HepG2 (cell line): ENCODE data around the gene ATP5F1E. TPM values are rescaled to one million over a fixed set of nuclear protein-coding genes. Genes with fewer than 3 reads are reported as not detected.
A peak's percentile ranks its signal among the peaks of the same experiment; 100 is the strongest.

Experiments used
- ATF1 ChIP-seq: IDR thresholded peaks from 2 replicates; pipeline ENCODE4 v1.6.1; 2016; ENCODE audit warnings: mild to moderate bottlenecking, control low read depth
- ATF3 ChIP-seq: sonication (generic); formaldehyde crosslinking; IDR thresholded peaks from 2 replicates; pipeline ENCODE4 v1.4.0; 2020; ENCODE audit warnings: missing genetic modification reagents
- CREBL2 ChIP-seq: sonication (generic); formaldehyde crosslinking; IDR thresholded peaks from 2 replicates; pipeline ENCODE4 v1.8.1; 2023; ENCODE audit warnings: missing genetic modification reagents, mild to moderate bottlenecking, borderline replicate concordance
- ELF4 ChIP-seq: sonication (generic); formaldehyde crosslinking; IDR thresholded peaks from 2 replicates; pipeline ENCODE4 v1.5.0; 2020; ENCODE audit warnings: missing genetic modification reagents, mild to moderate bottlenecking, moderate library complexity, borderline replicate concordance
- FUBP1 ChIP-seq: sonication (generic); formaldehyde crosslinking; IDR thresholded peaks from 2 replicates; pipeline ENCODE4 v1.5.1; 2020; ENCODE audit warnings: missing genetic modification reagents, mild to moderate bottlenecking, borderline replicate concordance
- HMG20B ChIP-seq: conservative IDR thresholded peaks from 2 replicates; pipeline ENCODE4 v1.6.1; 2016; ENCODE audit warnings: missing genetic modification reagents, missing compliant biosample characterization
- LBX2 ChIP-seq: sonication (generic); formaldehyde crosslinking; IDR thresholded peaks from 2 replicates; pipeline ENCODE4 v1.5.0; 2020; ENCODE audit warnings: missing genetic modification reagents, mild to moderate bottlenecking, borderline replicate concordance
- MED1 ChIP-seq: sonication (generic); formaldehyde crosslinking; IDR thresholded peaks from 2 replicates; pipeline ENCODE4 v1.4.0; 2020; ENCODE audit warnings: missing genetic modification reagents
- NFYB ChIP-seq: sonication (generic); formaldehyde crosslinking; IDR thresholded peaks from 2 replicates; pipeline ENCODE4 v1.4.0; 2020; ENCODE audit warnings: missing genetic modification reagents
- NR1H2 ChIP-seq: sonication (generic); formaldehyde crosslinking; IDR thresholded peaks from 2 replicates; pipeline ENCODE4 v1.8.1; 2022; ENCODE audit warnings: low read depth, missing genetic modification reagents, borderline replicate concordance
- NR2F6 ChIP-seq, 2 experiments: IDR thresholded peaks; 2 replicates each; pipeline ENCODE4 v1.6.1; 2016; ENCODE audit warnings: antibody characterized with exemption in 1 of 2, mild to moderate bottlenecking in 1 of 2
- PBX3 ChIP-seq: sonication (generic); formaldehyde crosslinking; IDR thresholded peaks from 2 replicates; pipeline ENCODE4 v1.8.1; 2023; ENCODE audit warnings: missing genetic modification reagents, inconsistent platforms, borderline replicate concordance
- PRMT3 ChIP-seq: sonication (generic); formaldehyde crosslinking; IDR thresholded peaks from 2 replicates; pipeline ENCODE4 v1.8.1; 2022; ENCODE audit warnings: low read depth, mild to moderate bottlenecking, moderate library complexity, missing genetic modification reagents, borderline replicate concordance
- PRPF4 ChIP-seq: fragments of 200-400 bp; formaldehyde crosslinking; IDR thresholded peaks from 2 replicates; pipeline ENCODE4 v1.6.1; 2016; ENCODE audit warnings: low read length, low read depth; ENCODE audit not compliant: poor library complexity, severe bottlenecking
- RBM22 ChIP-seq: fragments of 200-400 bp; formaldehyde crosslinking; optimal IDR thresholded peaks from 2 replicates; pipeline ENCODE3; 2017; ENCODE audit warnings: mild to moderate bottlenecking, low read length, moderate library complexity
- TARDBP ChIP-seq: sonication (generic); formaldehyde crosslinking; IDR thresholded peaks from 2 replicates; pipeline ENCODE4 v1.8.0; 2022; ENCODE audit warnings: mild to moderate bottlenecking, missing genetic modification reagents
- ZBTB38 ChIP-seq: sonication (generic); formaldehyde crosslinking; IDR thresholded peaks from 2 replicates; pipeline ENCODE4 v1.5.1; 2020; ENCODE audit warnings: mild to moderate bottlenecking, missing genetic modification reagents
- ZC3H4 ChIP-seq: sonication (generic); formaldehyde crosslinking; IDR thresholded peaks from 2 replicates; pipeline ENCODE4 v1.4.0; 2020; ENCODE audit warnings: missing genetic modification reagents, borderline replicate concordance
- ZNF18 ChIP-seq: sonication (generic); formaldehyde crosslinking; IDR thresholded peaks from 2 replicates; pipeline ENCODE4 v1.8.0; 2022; ENCODE audit warnings: mild to moderate bottlenecking, missing genetic modification reagents; ENCODE audit not compliant: insufficient replicate concordance
- ZNF331 ChIP-seq: sonication (generic); formaldehyde crosslinking; IDR thresholded peaks from 2 replicates; pipeline ENCODE4 v1.4.0; 2020; ENCODE audit warnings: missing genetic modification reagents
- ZNF337 ChIP-seq: sonication (generic); formaldehyde crosslinking; IDR thresholded peaks from 2 replicates; pipeline ENCODE4 v1.5.1; 2020; ENCODE audit warnings: missing genetic modification reagents, low read depth, mild to moderate bottlenecking, borderline replicate concordance
- ZNF44 ChIP-seq: sonication (generic); formaldehyde crosslinking; IDR thresholded peaks from 2 replicates; pipeline ENCODE4 v1.5.1; 2020; ENCODE audit warnings: mild to moderate bottlenecking, missing genetic modification reagents
- ZNF562 ChIP-seq: sonication (generic); formaldehyde crosslinking; IDR thresholded peaks from 2 replicates; pipeline ENCODE4 v1.8.0; 2022; ENCODE audit warnings: missing genetic modification reagents, borderline replicate concordance
- polyA plus RNA-seq, 8 experiments: library from polyadenylated mRNA; depleted of rRNA in 3 of 8; stranded (reverse) in 7 of 8; unstranded in 1 of 8; fragments of >200 nt; fragmentation: Illumina TruSeq in 4 of 8; extraction: Trizol in 4 of 8; gene quantifications; 2 replicates each; pipeline versions ENCODE4 v1.2.1 to v1.2.3, GENCODE V29; 2011 to 2016; ENCODE audit warnings: low read depth in 4 of 8, missing spikeins in 1 of 8, mixed read lengths in 1 of 8; ENCODE audit not compliant: insufficient read depth in 1 of 8
- total RNA-seq, 5 experiments: library from RNA; depleted of rRNA; stranded (reverse); fragments of >200 nt; fragmentation: Illumina TruSeq; extraction: Trizol; gene quantifications; 2 replicates each; pipeline ENCODE4 v1.2.3, GENCODE V29; 2016; ENCODE audit warnings: low read depth in 1 of 5

ATP5F1E gene
- total and polyA plus RNA-seq, 2 of the 13 experiments (the other 11 are each of a cell fraction or from before 2014, with no cell fraction given) = 121 to 134 TPM

GRCh38 chr20:59030911-59031563, 1.1 kb downstream of the ATP5F1E start (continued):
- TF ChIP-seq MED1 (CRISPR knock-in tag) = peak; percentile 33; the same call in 1 of the 2 replicates
- 0 out of 2 replicates have a peak, but pooled peaks have one; percentile 12 for TF ChIP-seq HMG20B (CRISPR knock-in tag)
- peak; percentile 94 for TF ChIP-seq PRPF4
- 0 out of 2 replicates have a peak, but pooled peaks have one; percentile 22 for TF ChIP-seq ELF4 (CRISPR knock-in tag)
- TF ChIP-seq PBX3 (CRISPR knock-in tag) = 0 out of 2 replicates have a peak, but pooled peaks have one; percentile 14
- no peak for TF ChIP-seq ZNF331 (CRISPR knock-in tag)
- TF ChIP-seq TARDBP (CRISPR knock-in tag) = peak; percentile 19; the same call in 1 of the 2 replicates
- no peak for TF ChIP-seq LBX2
- TF ChIP-seq ZNF337 = no peak
- no peak for TF ChIP-seq ATF3
- 0 out of 2 replicates have a peak, but pooled peaks have one; percentile 68 for TF ChIP-seq CREBL2 (CRISPR knock-in tag)
- peak; percentile 39; the same call in 1 of the 2 replicates for TF ChIP-seq ZC3H4 (CRISPR knock-in tag)
- TF ChIP-seq PRMT3 (CRISPR knock-in tag) = no peak
- TF ChIP-seq FUBP1 (CRISPR knock-in tag) = 0 out of 2 replicates have a peak, but pooled peaks have one; percentile 69
- TF ChIP-seq ATF1 (CRISPR knock-in tag) = no peak
- TF ChIP-seq NR2F6 (IDR thresholded peaks at IDR 0.05) = no peak
- TF ChIP-seq NR2F6 (CRISPR knock-in tag; IDR thresholded peaks at IDR 0.05) = no peak
- no peak for TF ChIP-seq ZNF562 (CRISPR knock-in tag)
- peak; percentile 32; the same call in 1 of the 2 replicates for TF ChIP-seq ZNF44
- TF ChIP-seq RBM22 = peak; percentile 24
- no peak for TF ChIP-seq NR1H2
- peak; percentile 100 for TF ChIP-seq ZBTB38 (CRISPR knock-in tag)
- TF ChIP-seq NFYB (CRISPR knock-in tag) = no peak
- peak; percentile 8 for TF ChIP-seq ZNF18 (CRISPR knock-in tag)
